GM19238 (cell line): ENCODE results near the gene ARPC1A.
A peak's percentile ranks its signal among the peaks of the same experiment; 100 is the strongest.
"Not testable (repeated sequence)": the region's sequence is repeated elsewhere in the genome, so short reads cannot be mapped to it uniquely, and the experiment has no call there.

Source experiments
- DNase-seq: peaks from one replicate; pipeline ENCODE4 v3.0.0; 2011; ENCODE audit warnings: low spot score; ENCODE audit not compliant: insufficient read length

ARPC1A gene

DNA sequence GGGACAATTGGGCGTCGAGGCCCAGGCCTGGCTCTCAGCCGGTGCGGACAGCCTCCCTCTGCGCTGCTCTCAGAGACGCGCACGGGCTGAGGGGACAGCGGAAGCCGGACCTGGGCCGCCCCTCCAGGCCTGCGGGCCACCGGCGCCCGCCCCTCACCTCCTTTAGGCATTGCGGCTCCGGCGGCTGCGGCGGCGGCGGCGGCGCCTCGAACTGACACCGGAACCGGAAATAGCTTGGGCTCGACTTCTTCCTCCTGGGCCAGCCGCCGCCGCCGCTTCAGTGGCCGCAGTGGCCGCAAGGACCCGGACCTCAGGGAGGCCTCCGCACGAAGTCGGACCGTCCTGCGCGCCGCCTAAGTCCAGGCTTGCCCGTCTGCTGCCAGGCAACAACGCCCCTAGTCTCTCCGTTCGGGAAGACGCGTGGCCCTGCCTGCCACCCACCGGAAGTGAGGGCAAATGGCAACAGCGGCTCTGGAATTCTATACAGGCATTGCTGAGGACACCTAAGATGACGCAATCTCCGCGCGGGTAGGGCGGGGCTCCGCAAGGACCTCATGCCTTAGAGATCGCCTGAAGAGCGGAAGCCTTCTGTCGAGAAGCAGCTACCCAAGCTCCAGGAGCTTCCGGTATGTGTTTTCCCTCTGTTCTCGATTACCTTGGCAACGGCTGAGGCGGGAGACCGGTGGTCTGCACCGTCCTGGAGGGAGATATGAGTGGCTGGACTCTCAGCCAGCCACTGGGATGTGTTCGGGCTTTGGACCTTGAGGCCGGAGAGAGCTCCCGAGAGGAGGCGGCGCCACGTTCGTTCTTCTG lies 82.9 kb downstream of the ARPC1A start, which contains the start of the genes BUD31 and PDAP1:
Gene BUD31 (plus strand): TSS at position 591 of the 813 bp plus-strand sequence. CDS start 2,124 bp downstream, outside the sequence.
Gene PDAP1 (minus strand): TSS at position 219 of the 813 bp plus-strand sequence. CDS start 49 bp downstream, at position 170.
- DNase-seq, result peak; percentile 90

DNA sequence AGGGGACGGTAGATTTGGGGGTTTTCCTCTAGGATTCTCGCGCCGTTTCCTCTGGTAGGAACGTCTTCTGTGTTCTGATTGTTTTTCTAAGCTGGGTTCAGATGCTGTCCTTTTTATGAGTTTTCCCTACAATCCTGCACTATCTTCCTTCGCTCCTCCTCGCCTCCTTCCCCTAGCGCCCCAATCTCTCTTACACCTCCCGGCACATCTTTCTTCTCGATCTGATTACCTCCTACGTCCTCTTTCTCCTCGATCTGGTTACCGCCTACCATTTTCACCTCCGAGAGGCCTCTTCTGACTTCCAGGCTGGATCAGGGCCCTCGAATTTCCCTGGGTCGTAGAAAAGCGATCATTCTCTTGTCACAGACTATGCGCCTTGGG lies 83.5 kb downstream of the ARPC1A start:
- no peak for DNase-seq

GRCh38 chr7:99409806-99410205 lies 84.1 kb downstream of the ARPC1A start:
- no peak for DNase-seq

DNA sequence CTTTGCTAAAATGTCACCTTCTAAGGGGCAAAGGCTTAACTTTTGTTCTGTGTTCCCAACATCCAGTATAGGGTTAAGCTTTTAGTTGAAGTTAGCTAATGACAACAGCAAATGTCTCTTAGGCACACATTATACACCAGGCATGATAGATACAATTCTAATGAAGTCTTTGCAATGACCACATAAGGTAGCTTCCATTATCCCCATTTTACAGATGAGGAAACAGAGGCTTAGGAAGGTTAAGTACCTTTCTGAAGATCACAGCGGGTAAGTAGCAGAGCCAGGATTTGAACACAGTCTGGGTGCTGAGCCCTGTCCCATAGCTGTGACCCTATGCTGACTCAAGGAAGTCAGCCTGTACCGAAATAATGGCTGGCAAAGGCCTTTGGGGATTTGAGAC lies 84.9 kb downstream of the ARPC1A start:
- DNase-seq, result no peak

GRCh38 chr7:99415513-99416127 lies 89.9 kb downstream of the ARPC1A start:
- not testable (repeated sequence) for DNase-seq
